ENCODE data around the gene WIPF2.
"Not testable (repeated sequence)": the region's sequence is repeated elsewhere in the genome, so short reads cannot be mapped to it uniquely, and the experiment has no call there.

DNA sequence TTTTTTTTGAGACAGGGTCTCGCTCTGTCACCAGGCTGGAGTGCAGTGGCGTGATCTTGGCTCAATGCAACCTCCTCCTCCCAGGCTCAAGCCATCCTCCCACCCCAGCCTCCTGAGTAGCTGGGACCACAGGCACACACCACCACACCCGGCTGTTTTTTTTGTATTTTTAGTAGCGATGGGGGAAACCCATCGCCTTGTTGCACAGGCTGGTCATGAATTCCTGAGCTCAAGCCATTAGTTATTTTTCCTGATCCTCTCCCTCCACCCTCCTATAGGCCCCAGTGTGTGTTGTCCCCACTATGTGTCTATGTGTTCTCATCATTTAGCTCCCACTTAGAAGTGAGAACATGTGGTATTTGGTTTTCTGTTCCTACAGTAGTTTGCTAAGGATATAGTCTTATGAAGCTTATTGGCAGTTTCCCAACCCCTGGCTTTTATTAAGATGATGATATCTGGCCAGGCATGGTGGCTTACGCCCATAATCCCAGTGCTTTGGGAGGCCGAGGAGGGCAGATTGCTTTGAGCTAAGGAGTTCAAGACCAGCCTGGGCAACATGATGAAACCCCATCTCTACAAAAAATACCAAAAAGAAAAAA, 80.2 kb downstream of the WIPF2 start:
- TF ChIP-seq POLR2A (IDR thresholded peaks at IDR 0.05), result not testable (repeated sequence)
- TF ChIP-seq, protein P1, sequence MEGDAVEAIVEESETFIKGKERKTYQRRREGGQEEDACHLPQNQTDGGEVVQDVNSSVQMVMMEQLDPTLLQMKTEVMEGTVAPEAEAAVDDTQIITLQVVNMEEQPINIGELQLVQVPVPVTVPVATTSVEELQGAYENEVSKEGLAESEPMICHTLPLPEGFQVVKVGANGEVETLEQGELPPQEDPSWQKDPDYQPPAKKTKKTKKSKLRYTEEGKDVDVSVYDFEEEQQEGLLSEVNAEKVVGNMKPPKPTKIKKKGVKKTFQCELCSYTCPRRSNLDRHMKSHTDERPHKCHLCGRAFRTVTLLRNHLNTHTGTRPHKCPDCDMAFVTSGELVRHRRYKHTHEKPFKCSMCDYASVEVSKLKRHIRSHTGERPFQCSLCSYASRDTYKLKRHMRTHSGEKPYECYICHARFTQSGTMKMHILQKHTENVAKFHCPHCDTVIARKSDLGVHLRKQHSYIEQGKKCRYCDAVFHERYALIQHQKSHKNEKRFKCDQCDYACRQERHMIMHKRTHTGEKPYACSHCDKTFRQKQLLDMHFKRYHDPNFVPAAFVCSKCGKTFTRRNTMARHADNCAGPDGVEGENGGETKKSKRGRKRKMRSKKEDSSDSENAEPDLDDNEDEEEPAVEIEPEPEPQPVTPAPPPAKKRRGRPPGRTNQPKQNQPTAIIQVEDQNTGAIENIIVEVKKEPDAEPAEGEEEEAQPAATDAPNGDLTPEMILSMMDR (IDR thresholded peaks at IDR 0.05), result not testable (repeated sequence)
